GM18508 (cell line): ENCODE measurements around the gene CD8B.
"Not testable (repeated sequence)": the region's sequence is repeated elsewhere in the genome, so short reads cannot be mapped to it uniquely, and the experiment has no call there.

Experiments
- ATAC-seq: cut with Tn5 transposase; IDR thresholded peaks from one replicate; pipeline ENCODE4 v1.9.1; 2021; ENCODE audit warnings: moderate number of reproducible peaks; ENCODE audit not compliant: insufficient read depth, unreplicated experiment

Gene CD8B

GRCh38 chr2:86861628-86862379, at the start of gene CD8B:
CD8B (minus strand) TSS chr2:86861886; CDS start chr2:86861865, 21 bp downstream.
- ATAC-seq, result not testable (repeated sequence)

- not testable (repeated sequence) for ATAC-seq
Measured at GRCh38 chr2:86905868-86906267, 44.2 kb upstream of the CD8B start.

GRCh38 chr2:86900687-86901086, 39.0 kb upstream of the CD8B start:
- ATAC-seq, result not testable (repeated sequence)

- not testable (repeated sequence) for ATAC-seq
Measured at GRCh38 chr2:86886026-86886425, 24.3 kb upstream of the CD8B start.

GRCh38 chr2:86882865-86883264, 21.2 kb upstream of the CD8B start:
- ATAC-seq, result not testable (repeated sequence)

- not testable (repeated sequence) for ATAC-seq
Measured at GRCh38 chr2:86882118-86882665, 20.5 kb upstream of the CD8B start.

- ATAC-seq, result not testable (repeated sequence)
Measured at GRCh38 chr2:86878986-86879385, 17.3 kb upstream of the CD8B start.

DNA sequence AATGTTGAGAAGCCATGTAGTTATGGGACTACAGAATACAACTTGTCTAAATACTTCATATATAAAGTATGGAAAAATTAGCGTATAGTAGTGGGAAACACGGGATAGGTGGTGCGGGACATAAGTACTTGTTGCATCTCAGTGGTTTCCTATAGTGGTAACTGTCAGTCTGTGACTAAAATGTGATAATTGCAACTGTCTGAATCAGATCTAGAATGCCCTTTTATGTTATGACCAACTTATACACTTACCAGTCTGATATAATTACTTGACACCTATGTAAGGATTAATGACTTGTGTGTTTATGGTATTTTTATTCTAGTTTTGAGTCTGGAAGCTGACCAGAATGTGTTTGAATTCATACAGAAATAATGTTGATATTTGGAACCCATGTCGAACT, 9.3 kb upstream of the CD8B start:
- not testable (repeated sequence) for ATAC-seq

- not testable (repeated sequence) for ATAC-seq
Measured at GRCh38 chr2:86868895-86869468, 7.3 kb upstream of the CD8B start.

- ATAC-seq, result not testable (repeated sequence)
Measured at GRCh38 chr2:86862380-86862703, 656 bp upstream of the CD8B start.

GRCh38 chr2:86861175-86861574, 511 bp downstream of the CD8B start:
- ATAC-seq, result not testable (repeated sequence)

- not testable (repeated sequence) for ATAC-seq
Measured at GRCh38 chr2:86860573-86860972, 1.1 kb downstream of the CD8B start.

GRCh38 chr2:86857688-86858087, 4.0 kb downstream of the CD8B start:
- ATAC-seq, result not testable (repeated sequence)

GRCh38 chr2:86856498-86856897, 5.2 kb downstream of the CD8B start:
- not testable (repeated sequence) for ATAC-seq

- ATAC-seq, result not testable (repeated sequence)
Measured at GRCh38 chr2:86855981-86856380, 5.7 kb downstream of the CD8B start.

GRCh38 chr2:86851581-86851980, 10.1 kb downstream of the CD8B start:
- ATAC-seq, result not testable (repeated sequence)

- not testable (repeated sequence) for ATAC-seq
Measured at GRCh38 chr2:86842607-86843234, 19.0 kb downstream of the CD8B start.

GRCh38 chr2:86841330-86841729, 20.4 kb downstream of the CD8B start:
- not testable (repeated sequence) for ATAC-seq

GRCh38 chr2:86839871-86840548, 21.7 kb downstream of the CD8B start:
- not testable (repeated sequence) for ATAC-seq

DNA sequence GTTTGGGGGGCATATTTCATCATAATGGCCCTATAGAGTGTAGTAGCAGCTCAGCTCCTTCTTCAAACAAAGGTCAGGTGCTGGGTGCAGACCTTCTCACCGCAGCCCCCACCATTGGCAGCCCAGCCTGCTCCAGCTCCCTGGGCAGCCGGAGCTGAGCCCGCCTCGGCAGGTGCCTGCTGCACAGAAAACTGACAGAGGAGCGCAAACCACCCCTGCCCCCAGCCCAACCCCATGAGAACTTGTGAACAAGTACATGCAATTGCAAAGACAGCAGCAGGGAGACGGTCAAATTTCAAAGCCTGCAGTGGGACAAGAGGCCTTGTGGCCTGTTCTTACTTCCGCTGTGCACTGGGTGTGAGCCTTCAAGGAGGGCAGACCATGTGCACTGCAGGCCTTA, 22.2 kb downstream of the CD8B start:
- not testable (repeated sequence) for ATAC-seq
